ENCODE measurements around the gene PROSER2.

PROSER2 gene

GRCh38 chr10:11856089-11856488 lies 32.9 kb downstream of the PROSER2 start:
- no peak for TF ChIP-seq CTCF (IDR thresholded peaks at IDR 0.05; ENCODE audit: borderline replicate concordance, insufficient read depth, low read depth, low read length)

GRCh38 chr10:11856678-11857077 lies 33.5 kb downstream of the PROSER2 start:
- H3K4me3 ChIP-seq (ENCODE audit: low read depth, low read length): no peak overlapping the region

More at GRCh38 chr10:11856089-11856488, 32.9 kb downstream of the PROSER2 start:
- H3K4me3 ChIP-seq (ENCODE audit: low read depth, low read length): no peak overlapping the region

GRCh38 chr10:11858093-11858492 lies 34.9 kb downstream of the PROSER2 start:
- no peak for TF ChIP-seq CTCF (IDR thresholded peaks at IDR 0.05; ENCODE audit: borderline replicate concordance, insufficient read depth, low read depth, low read length)
- no peak overlapping the region for H3K4me3 ChIP-seq (ENCODE audit: low read depth, low read length)

More at GRCh38 chr10:11856678-11857077, 33.5 kb downstream of the PROSER2 start:
- no peak for TF ChIP-seq CTCF (IDR thresholded peaks at IDR 0.05; ENCODE audit: borderline replicate concordance, insufficient read depth, low read depth, low read length)

GRCh38 chr10:11861341-11861740 lies 38.2 kb downstream of the PROSER2 start:
- TF ChIP-seq CTCF (IDR thresholded peaks at IDR 0.05; ENCODE audit: borderline replicate concordance, insufficient read depth, low read depth, low read length): no peak

GRCh38 chr10:11861811-11862428 lies 38.8 kb downstream of the PROSER2 start:
- TF ChIP-seq CTCF (IDR thresholded peaks at IDR 0.05; ENCODE audit: borderline replicate concordance, insufficient read depth, low read depth, low read length): no peak
- no peak overlapping the region for H3K4me3 ChIP-seq (ENCODE audit: low read depth, low read length)

More at GRCh38 chr10:11861341-11861740, 38.2 kb downstream of the PROSER2 start:
- no peak overlapping the region for H3K4me3 ChIP-seq (ENCODE audit: low read depth, low read length)

GRCh38 chr10:11863353-11864109 lies 40.4 kb downstream of the PROSER2 start:
- no peak overlapping the region for H3K4me3 ChIP-seq (ENCODE audit: low read depth, low read length)
- TF ChIP-seq CTCF (IDR thresholded peaks at IDR 0.05; ENCODE audit: borderline replicate concordance, insufficient read depth, low read depth, low read length): no peak

- TF ChIP-seq CTCF (IDR thresholded peaks at IDR 0.05; ENCODE audit: borderline replicate concordance, insufficient read depth, low read depth, low read length): no peak
Observed at GRCh38 chr10:11864727-11865126, 41.6 kb downstream of the PROSER2 start.

More at GRCh38 chr10:11864727-11865126, 41.6 kb downstream of the PROSER2 start:
- no peak overlapping the region for H3K4me3 ChIP-seq (ENCODE audit: low read depth, low read length)
